Esophagus squamous epithelium (tissue), 5 donors: ENCODE results near the gene DXO. TPM values are rescaled to one million over a fixed set of nuclear protein-coding genes. Genes with fewer than 3 reads are reported as not detected.
A peak's percentile ranks its signal among the peaks of the same experiment; 100 is the strongest.

ENCODE experiments used
- DNase-seq: peaks from one replicate; lab custom pipeline; 2025; lab: John Stamatoyannopoulos, UW
- H3K27ac ChIP-seq, 4 donors: fragments of 200-600 bp; sonication (generic); one replicate each; pipeline ENCODE4 v1.5.1; 2016 to 2019; ENCODE audit warnings: mild to moderate bottlenecking in 1 of 4
- H3K27me3 ChIP-seq, 4 donors: fragments of 200-600 bp; sonication (generic); 1 replicate in 3 of 4; 2 replicates in 1 of 4; pipeline versions ENCODE4 v1.5.1 to v1.6.0; 2017 to 2021; ENCODE audit warnings: antibody characterized with exemption in 1 of 4
- H3K36me3 ChIP-seq, 3 donors: fragments of 200-600 bp; sonication (generic); one replicate each; pipeline ENCODE4 v1.5.1; 2016 to 2019
- H3K4me1 ChIP-seq, 3 donors: fragments of 200-600 bp; sonication (generic); one replicate each; pipeline ENCODE4 v1.5.1; 2017 to 2019
- H3K4me3 ChIP-seq, 4 donors: fragments of 200-600 bp; sonication (generic); 1 replicate in 3 of 4; 2 replicates in 1 of 4; pipeline ENCODE4 v1.5.1; 2016 to 2019; ENCODE audit warnings: mild to moderate bottlenecking in 2 of 4, moderate library complexity in 1 of 4
- H3K9me3 ChIP-seq, 3 donors: fragments of 200-600 bp; sonication (generic); one replicate each; pipeline ENCODE4 v1.5.1; 2016 to 2019
- POLR2A ChIP-seq, 4 donors: fragments of 450-650 bp; IDR thresholded peaks; one replicate each; pipeline ENCODE4 v1.6.1; 2017; ENCODE audit warnings: antibody characterized with exemption in 4 of 4, mild to moderate bottlenecking in 4 of 4, moderate library complexity in 3 of 4
- WGBS, 2 donors: methylation state at CpG; one replicate each; pipeline ENCODE4 v1.1.5; 2018; 5-methylcytosine and 5-hydroxymethylcytosine counted together
- intact Hi-C: fragments of 100-400 bp; cut with DNase I; formaldehyde crosslinking; loops from one replicate; pipeline ENCODE4 v1.15.0; 2022
- total RNA-seq, 4 donors: library from RNA; depleted of rRNA; stranded (reverse); fragments of >200 nt; gene quantifications; one replicate each; pipeline ENCODE4 v1.1.0, GENCODE V29; 2016
- TF ChIP-seq, protein P1 (sequence below), 6 experiments: fragments of 450-650 bp in 4 of 6; fragments of 200-600 bp in 2 of 6; sonication (generic) in 2 of 6; IDR thresholded peaks; one replicate each; pipeline ENCODE4 v1.5.1; 2016 to 2019; ENCODE audit warnings: antibody characterized with exemption in 6 of 6, mild to moderate bottlenecking in 4 of 6, moderate library complexity in 4 of 6
- donor health status: DM: yes; HTN: yes; CAD: no.

Gene DXO
- total RNA-seq, 4 donors from 2014 or later: 7.8 to 13.2 (median 8.8) TPM

DNA sequence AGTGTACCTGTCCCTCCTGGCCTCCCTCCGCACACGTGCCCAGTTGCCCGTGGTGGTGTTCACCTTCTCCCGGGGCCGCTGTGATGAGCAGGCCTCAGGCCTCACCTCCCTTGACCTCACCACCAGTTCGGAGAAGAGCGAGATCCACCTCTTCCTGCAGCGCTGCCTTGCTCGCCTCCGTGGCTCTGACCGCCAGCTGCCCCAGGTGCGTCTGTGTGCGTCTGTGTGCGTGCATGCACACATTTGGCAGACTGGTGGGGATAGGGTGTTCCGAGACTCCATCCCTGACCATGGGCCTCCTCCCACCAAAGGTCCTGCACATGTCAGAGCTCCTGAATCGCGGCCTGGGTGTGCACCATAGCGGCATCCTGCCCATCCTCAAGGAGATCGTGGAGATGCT, 8.0 kb downstream of the DXO start:
- 90 to 91% methylated on average over 8 to 14 of the region's 19 CpGs for WGBS, 2 donors
- intact Hi-C loops: no loop called here
- H3K36me3 ChIP-seq: peaks cover 23 to 89% (median 67%) of the 10 kb centered on the region in 3 donors

GRCh38 chr6:31961616-31962015, 10.3 kb downstream of the DXO start:
- TF ChIP-seq, protein P1, sequence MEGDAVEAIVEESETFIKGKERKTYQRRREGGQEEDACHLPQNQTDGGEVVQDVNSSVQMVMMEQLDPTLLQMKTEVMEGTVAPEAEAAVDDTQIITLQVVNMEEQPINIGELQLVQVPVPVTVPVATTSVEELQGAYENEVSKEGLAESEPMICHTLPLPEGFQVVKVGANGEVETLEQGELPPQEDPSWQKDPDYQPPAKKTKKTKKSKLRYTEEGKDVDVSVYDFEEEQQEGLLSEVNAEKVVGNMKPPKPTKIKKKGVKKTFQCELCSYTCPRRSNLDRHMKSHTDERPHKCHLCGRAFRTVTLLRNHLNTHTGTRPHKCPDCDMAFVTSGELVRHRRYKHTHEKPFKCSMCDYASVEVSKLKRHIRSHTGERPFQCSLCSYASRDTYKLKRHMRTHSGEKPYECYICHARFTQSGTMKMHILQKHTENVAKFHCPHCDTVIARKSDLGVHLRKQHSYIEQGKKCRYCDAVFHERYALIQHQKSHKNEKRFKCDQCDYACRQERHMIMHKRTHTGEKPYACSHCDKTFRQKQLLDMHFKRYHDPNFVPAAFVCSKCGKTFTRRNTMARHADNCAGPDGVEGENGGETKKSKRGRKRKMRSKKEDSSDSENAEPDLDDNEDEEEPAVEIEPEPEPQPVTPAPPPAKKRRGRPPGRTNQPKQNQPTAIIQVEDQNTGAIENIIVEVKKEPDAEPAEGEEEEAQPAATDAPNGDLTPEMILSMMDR (IDR thresholded peaks at IDR 0.05): no peak
- TF ChIP-seq POLR2A (IDR thresholded peaks at IDR 0.05): no peak
- no peak for DNase-seq
- intact Hi-C loops: no loop called here
- H3K27me3 ChIP-seq: no peaks in the 10 kb centered on the region
- H3K4me3 ChIP-seq: no peak overlapping the region
- no peaks in the 10 kb centered on the region for H3K9me3 ChIP-seq
- peaks cover 15 to 28% (median 18%) of the 10 kb centered on the region in 3 donors for H3K4me1 ChIP-seq
- H3K27ac ChIP-seq: no peak overlapping the region
- H3K36me3 ChIP-seq: peaks cover 9 to 74% (median 50%) of the 10 kb centered on the region in 3 donors
- WGBS, 2 donors: 93 to 99% methylated on average over 11 to 12 of the region's 12 CpGs

More for the DNA sequence above, 8.0 kb downstream of the DXO start:
- H3K27me3 ChIP-seq: no peaks in the 10 kb centered on the region
- H3K4me3 ChIP-seq: no peak overlapping the region
- TF ChIP-seq, protein P1 (IDR thresholded peaks at IDR 0.05): no peak
- no peak for TF ChIP-seq POLR2A (IDR thresholded peaks at IDR 0.05)
- no peak overlapping the region for H3K27ac ChIP-seq
- no peaks in the 10 kb centered on the region for H3K9me3 ChIP-seq
- no peak for DNase-seq
- peaks cover 4 to 14% (median 9%) of the 10 kb centered on the region in 3 donors for H3K4me1 ChIP-seq

- WGBS, 2 donors: 1 to 2% methylated on average over 38 to 49 of the region's 59 CpGs
- peak within 1 kb of the TSS; percentile 89 to 95 (median 92) for H3K27ac ChIP-seq
- intact Hi-C loops: no loop called here
- TF ChIP-seq POLR2A (IDR thresholded peaks at IDR 0.05): peak in 2 of 4 donors; percentile 67 to 71
- TF ChIP-seq, protein P1 (IDR thresholded peaks at IDR 0.05): peak in 2 of 6 experiments; percentile 4 to 5
- H3K36me3 ChIP-seq: peaks cover 5 to 74% (median 60%) of the 10 kb centered on the region in 3 donors
- peak; percentile 84 for DNase-seq
- no peaks in the 10 kb centered on the region for H3K9me3 ChIP-seq
- peak within 1 kb of the TSS; percentile 78 to 93 (median 88) for H3K4me3 ChIP-seq
- H3K27me3 ChIP-seq: no peaks in the 10 kb centered on the region
- peaks cover 15 to 28% (median 18%) of the 10 kb centered on the region in 3 donors for H3K4me1 ChIP-seq
These were observed 12.9 kb downstream of the DXO start, which contains the start of the genes NELFE and SKIC2 for GRCh38 chr6:31958741-31959739. NELFE (minus strand) TSS chr6:31958971; CDS start chr6:31958446, 525 bp downstream. SKIC2 (plus strand) TSS chr6:31959175; CDS start chr6:31959193, 18 bp downstream.

DNA sequence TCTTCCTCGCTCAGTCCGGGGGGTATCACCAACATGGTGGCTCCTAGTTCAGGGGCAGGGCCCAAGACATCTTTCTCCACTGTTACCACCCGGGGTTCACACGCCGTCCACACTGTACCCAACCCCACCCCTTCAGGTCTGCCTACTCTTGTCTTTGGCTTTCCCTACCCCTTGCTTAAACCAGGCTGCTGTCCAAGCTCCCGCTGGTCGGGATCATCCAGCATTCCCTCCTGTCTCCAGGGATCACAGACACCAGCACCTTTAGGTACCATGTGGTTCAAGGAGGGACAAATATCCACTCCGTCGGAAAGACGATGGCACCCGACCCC, 13.6 kb downstream of the DXO start:
- WGBS, 2 donors: 6 to 17% methylated on average over 8 to 11 of the region's 11 CpGs

More for the DNA sequence above, 13.6 kb downstream of the DXO start:
- no peak for DNase-seq
- TF ChIP-seq POLR2A (IDR thresholded peaks at IDR 0.05): no peak
- TF ChIP-seq, protein P1 (IDR thresholded peaks at IDR 0.05): no peak
- Histone ChIP-seq H3K27me3 (no peaks in the 10 kb centered on the region), H3K9me3 (no peaks in the 10 kb centered on the region), H3K4me1 (peaks cover 15 to 28% (median 18%) of the 10 kb centered on the region in 3 donors), H3K4me3 (peak overlapping the region; percentile 78 to 93 (median 88)), H3K36me3 (peaks cover 9 to 74% (median 60%) of the 10 kb centered on the region in 3 donors), H3K27ac (peak overlapping the region; percentile 89 to 95 (median 92))
- intact Hi-C loops: no loop called here
